NCI-H1436 (cell line): ENCODE data around the gene ABHD17B.
"Not testable (repeated sequence)": the region's sequence is repeated elsewhere in the genome, so short reads cannot be mapped to it uniquely, and the experiment has no call there.

Source experiments
- DNase-seq: peaks from one replicate; lab custom pipeline; 2025; lab: John Stamatoyannopoulos, UW

Gene ABHD17B

DNA sequence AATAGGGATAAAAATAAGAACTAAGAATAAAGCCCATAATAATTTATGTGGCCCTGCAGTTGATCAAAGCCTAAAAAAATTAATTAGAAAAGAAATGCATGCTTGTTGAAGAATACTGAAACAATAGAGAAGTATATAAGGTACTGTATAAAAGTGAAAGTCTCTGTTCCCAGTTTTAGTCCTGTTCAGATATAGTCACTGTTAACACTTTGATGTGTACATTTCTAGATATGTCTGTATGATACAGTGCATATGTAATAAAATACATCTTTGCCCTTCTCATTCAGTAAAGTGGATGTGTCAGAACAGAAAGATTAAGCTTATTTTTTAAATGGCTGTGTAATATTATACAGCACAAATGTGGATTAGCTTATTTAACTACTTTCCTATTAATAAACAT lies 4.5 kb upstream of the ABHD17B start:
- no peak for DNase-seq

DNA sequence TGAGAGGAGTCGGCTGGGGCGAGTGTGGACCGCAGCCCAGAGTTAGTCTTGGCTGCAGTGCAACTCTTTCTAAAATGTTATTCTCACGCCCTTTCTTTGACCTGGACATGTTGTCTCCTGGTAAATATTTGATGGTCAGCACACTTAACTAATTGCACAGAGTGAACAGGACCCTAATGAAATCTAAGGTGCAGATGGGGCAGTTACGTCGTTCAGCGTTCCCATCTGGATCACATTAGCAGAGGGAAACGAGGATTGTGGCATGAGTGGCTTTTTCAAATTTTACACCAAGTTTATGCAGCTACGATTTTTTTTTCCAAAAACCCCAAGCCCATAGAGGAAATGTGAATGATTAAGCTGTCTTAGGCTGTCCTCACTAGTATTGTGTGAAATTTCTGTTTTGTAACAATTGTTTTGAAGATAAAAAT lies 929 bp upstream of the ABHD17B start:
- no peak for DNase-seq

DNA sequence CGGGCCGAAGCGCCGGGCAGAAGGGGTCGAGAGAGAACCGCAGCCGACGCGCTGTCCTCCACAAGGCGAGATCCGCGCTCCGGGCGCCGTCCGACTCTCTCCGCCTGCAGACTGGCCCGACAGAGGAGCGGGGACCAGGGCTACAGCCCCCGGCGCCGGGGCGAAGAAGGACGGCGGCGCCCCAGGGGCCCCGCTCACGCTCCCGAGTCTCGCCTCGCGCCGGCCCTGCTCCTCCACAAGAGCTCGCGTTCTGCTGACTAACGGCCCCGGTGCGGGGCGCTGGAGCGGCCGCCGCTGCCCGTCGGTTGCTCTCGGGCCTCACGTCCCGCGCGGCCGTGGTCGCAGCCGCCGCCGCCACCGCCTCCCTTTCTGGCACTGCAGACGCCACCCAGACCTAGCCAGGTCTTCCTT lies 338 bp downstream of the ABHD17B start:
- DNase-seq = peak; percentile 25

DNA sequence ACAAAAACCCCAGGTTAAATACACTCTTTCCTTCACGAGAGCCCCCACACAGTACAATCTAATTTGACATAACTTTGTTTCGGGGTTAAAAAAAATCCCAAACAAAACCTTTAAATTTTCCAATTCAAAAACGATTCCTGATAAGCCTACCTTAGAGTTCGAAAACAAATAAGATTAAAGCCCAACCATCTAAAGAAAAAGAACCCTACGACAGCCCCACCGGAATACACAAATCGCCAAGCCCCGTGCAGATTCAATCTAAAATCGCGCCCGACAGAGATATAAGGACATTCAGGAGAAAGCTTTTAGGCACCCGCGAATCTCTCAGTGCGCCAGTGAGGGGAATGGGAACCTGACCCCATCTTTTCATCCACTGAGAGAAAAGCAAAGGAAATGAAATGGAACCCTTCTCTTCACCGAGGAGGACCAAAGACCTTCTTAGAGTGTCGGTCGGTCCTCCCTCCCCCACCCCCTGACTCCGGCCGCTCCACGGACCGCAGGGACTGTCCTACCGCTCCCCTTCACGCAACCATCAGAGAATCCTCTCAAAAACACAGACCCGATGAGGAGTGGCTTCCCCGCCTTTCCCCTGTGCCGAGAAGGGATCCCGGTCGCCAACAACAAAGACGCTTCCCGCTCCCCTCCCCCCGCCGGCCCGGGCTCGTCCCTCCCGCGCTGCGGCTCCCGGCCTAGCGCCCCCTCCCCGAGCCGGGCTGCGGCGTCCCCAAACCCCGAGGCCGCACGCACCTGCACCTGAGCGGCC lies 925 bp downstream of the ABHD17B start:
- DNase-seq = peak; percentile 24

DNA sequence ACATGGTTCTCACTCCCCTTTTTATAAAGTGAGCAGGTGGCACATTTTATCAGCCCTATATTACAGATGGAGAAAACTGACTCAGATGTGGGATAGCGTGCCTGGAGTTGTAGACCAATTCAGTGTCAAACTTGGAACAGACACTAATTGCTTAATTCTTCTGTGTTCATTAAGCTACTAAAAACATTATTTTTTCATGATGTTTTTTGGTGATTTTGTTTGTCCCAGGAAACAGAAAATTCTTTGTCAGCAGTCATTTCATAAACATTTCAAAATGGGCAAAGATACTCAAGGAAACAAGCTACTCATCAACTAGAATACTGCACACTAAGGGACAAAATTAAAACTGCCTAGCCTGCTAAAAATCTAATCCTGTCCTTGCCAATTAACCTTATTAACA lies 2.2 kb downstream of the ABHD17B start:
- DNase-seq = no peak

DNA sequence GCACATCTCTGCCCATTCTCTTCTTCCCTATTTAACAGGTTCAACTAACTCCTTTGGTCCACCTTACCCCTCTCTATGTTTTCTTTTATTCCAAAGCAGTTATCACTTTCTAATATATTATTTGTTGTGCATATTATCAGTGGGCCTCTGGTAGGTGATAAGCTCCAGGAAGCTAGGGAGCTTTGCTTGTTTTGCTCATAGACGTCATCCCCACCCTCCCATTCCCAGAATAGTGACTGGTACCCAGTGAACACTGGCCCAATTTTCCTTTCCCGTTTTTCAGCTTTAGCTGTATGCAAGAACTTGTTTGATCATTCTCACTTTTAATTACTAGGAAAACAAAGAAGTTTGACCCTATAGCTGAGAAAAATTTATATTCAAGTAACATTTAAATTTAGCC lies 6.9 kb downstream of the ABHD17B start:
- DNase-seq = no peak

DNA sequence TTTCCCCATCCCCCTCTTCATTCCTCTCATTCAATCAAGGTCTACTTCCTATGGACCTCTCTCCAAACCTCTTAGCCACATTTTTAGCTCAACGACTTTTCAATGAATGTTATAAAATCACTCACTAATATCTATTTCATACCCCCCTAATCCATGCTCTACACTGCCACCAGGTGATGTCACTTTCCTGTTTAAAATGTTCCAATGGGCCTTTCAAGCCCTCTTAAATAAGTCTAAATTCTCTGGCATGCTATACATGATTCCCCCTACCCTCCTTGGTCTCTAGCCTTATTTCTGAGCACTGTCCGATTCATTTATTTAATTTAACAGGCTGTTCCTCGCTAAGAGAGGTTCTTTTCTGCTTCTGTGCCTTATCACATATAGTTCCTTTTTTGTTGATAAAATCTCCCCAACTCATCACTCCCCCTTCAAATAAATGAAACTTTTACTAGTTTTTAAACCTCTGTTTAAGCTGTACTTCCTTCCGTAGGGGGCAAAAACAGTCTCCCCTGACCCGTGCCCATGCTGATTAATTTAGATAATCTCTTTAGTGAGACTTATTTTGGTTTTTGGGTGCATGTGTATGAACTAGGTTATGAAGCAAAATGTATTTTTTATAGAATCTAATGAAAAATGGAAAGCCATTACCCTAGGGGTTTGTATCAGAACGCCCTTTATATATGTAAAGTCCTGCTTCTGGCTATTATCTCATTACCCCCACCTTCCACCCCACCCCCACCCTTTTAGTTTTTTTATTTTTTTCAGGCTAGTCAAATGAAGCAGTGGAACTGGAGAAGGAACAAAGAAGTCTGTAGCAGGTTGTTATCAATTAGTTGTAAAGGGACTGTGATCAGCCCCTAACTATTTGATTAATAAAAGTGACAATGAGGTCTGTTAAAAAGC lies 9.0 kb downstream of the ABHD17B start:
- no peak for DNase-seq

DNA sequence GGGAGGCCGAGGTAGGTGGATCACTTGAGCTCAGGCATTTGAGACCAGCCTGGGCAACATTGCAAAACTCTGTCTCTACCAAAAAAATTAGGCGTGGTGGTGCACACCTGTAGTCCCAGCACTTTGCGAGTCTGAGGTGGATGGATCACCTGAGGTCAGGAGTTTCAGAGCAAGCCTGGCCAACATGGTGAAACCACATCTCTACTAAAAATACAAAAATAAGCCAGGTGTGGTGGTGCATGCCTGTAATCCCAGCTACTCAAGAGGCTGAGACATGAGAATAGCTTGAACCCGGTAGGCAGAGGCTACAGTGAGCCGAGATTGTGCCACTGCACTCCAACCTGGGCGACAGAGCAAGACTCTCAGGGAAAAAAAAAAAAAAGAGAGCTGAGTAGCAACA lies 12.2 kb downstream of the ABHD17B start:
- not testable (repeated sequence) for DNase-seq

DNA sequence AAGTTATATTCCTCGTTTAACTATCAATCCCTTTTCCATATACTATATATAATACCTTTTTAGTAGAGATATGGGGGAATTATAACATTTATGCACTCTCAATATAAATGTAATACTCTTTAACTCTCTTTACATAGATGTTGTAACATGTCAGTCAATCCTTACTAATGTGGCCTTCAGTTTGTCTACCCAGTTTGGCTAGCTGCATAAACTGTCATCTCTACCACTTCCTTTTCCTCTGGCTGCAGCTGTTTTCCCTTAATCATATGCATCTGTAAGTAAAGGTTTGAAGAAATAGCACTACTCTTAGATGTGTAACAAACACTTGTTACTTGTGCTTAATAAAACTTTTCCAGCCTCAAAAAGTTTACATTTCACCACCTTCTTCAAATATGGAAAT lies 13.4 kb downstream of the ABHD17B start:
- no peak for DNase-seq

DNA sequence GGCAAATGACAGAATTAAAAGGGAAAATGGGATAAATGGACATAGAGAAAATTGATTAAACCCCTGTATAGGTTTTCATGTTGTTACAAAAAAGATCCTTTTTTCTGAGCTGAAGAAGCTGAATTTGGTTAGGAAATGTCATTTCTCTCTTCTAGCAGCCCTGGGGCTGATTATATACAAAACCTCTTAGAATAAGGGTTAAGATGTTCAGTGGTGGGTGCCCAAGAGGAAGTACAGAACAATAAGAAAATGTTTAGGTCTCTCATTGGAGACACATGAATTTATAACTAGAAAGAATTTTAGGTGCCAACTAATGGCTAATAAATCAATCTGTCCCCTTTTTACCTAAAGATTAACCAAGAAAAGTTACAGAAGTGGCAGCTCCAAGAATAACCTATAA lies 14.2 kb downstream of the ABHD17B start:
- DNase-seq = no peak

DNA sequence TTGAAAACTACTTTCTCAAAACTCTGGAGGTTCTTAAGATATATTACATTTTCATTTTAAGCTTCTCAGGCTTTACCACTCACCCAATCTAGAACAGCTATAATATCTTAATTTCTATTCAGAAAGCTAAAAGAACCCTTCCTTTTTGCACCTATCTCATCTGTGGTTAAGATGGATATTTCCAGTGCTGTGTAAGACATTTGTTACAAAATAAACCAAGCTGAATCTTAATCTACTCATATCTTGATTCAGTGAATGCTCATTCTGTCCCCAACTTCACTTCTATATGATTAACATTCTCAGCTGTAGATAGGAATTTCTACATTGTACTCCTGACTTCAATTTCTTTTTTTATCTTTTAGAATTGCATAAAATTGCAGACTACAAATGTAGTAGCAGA lies 15.0 kb downstream of the ABHD17B start:
- no peak for DNase-seq

DNA sequence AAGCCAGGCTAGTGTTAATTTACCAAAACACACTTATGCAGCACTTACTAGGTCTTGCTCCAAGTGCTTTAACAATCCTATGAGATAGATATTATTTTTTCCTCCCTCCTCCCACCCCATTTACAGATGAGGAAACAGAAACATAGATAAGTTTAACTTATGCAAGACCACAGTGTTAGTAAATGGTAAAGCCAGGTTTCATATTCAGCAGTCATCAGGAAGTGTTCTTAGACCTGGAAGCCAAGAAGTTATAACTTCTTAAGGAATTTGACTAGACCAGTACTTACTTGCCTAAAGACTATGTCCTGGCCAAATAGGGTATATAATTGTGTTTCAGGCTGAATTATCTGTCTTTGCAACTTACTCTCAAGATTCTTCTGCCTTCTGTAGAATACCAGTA lies 15.9 kb downstream of the ABHD17B start:
- DNase-seq = no peak

DNA sequence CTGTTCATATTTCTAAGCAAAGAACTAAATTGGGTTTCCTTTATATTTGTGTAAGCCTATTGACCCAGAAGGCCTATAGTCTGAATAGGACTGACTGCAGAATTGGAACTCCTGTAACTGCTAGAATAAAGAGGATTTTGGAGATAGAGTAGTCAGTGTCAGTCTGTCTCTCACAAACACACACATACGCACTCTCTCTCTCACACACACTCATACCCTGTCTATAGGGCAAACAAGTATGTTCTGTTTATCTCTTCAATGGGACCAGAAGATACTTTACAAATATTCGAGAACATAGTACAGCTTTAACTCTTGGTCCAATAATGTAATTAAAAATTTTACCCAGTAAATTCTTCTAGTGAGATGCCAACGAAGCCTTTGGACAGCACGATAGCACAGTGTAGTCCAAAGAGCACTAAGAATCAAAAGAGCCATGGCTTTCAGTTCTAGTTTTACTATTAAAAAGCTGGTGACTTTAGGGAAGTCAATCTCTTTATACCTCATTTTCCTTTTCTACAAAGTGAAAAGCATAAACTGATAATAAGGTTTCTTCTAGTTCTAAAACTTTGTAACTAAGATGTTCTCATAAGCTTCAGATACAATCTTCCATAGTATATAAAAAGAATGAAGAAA lies 19.3 kb downstream of the ABHD17B start:
- no peak for DNase-seq

DNA sequence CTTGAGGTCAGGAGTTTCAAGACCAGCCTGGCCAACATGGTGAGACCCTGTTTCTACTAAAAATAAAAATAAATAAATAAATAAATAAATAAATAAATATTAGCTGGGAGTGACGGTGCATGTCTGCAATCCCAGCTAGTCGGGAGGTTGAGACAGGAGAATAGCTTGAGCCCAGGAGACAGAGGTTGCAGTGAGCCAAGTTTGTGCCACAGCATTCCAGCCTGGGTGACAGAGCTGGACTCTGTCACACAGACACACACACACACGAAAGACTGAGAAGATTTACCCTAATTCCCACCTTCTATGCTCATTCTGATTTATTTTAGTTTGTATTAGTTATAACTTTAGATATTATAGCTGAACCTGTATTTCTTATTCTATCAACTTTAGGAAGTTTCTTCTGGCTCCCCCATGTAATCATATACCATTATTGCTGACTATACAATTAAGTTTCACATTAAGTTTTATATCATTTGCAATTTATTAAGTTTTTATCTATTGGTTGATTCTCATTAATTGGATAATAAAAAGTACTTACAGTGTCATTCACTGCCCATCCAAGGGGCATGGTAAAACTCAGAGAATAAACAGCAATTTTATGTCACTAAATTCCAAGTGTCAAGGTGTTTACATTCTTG lies 20.8 kb downstream of the ABHD17B start:
- DNase-seq = no peak

DNA sequence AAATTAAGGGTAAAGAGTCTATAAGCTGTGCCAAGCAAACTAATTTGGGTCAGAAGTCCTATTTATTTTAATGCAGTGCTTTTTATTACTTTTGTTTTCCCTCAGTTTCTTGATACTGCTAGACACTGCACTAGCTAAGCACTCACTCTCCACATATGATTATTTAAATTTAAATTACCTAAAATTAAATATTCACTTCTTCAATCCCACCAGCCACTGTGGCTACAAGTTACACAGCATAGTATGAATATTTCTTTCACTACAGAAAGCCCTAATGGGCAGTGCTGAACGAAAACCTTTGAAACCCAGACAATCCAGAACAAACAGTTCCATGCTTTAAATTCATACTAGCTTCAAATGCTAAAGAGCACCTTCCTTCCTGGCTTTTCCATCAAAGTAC lies 23.6 kb downstream of the ABHD17B start:
- DNase-seq = no peak

DNA sequence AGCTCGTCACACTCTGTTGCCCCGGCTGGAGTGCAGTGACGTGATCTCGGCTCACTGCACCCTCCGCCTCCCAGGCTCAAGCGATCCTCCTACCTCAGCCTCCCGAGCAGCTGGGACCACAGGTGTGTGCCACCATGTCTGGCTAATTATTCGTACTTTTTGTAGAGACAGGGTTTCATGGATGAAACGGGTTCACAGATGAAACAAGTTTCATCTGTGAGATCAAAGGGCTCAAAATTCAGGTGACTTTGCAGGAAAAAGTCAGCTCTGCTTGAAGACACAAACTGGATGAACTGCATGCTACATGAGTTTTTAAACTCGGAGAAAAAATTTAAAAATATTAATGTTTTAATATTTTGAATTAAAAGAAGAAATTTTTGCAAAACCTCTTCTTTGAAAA lies 24.5 kb downstream of the ABHD17B start:
- no peak for DNase-seq

DNA sequence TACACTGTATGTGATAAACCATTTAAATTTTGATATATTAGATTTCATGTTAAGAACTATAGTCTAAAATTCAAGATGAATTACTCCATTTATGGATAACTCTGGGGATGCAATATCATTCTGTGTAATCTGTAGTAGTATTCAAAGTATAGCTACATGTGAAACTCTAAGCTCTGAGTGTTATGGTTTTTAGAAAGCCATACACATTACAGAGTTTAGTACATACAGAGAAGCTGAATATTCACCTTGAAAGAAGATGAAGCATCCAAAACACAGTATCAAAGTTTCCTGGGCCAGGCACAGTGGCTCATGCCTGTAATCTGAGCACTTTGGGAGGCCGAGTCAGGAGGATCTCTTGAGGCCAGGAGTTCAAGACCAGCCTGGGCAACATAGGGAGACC lies 25.0 kb downstream of the ABHD17B start:
- DNase-seq = no peak

DNA sequence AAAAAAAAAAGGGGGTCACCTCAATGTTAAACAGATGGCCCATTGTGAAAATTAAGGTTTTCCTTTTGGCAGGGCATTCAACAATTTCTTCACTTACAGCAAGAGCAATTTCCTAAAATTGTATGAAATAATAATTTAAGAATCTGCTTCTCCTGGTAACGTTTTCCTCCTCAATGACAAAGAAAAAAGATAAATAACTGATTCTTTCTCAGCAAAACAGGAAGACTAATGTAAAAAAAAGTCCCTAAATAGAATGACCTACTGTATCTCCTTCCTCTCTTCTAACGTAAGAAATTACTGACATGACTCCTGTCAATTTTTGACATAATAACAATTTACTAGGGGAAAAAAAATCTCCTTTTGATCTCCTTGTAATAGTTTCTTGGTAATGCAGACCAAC lies 25.5 kb downstream of the ABHD17B start:
- DNase-seq = no peak

DNA sequence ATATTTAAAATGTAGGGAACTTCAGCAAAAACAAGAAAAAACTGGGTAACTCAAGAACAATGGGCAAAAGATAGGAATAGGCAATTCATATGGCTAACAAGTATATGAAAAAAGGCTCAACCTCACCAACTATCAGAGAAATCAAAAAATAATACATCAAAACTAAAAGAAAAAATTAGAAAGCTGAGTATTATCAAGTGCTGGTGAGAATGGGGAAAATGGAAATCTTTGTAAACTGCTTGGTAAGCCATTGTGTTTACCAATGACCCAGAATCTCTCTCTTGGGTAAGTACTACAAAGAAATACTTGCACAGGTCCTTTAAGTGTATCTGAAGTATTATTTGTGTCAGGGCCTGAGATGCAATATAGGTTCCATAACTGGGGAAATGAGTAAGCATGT lies 27.0 kb downstream of the ABHD17B start:
- no peak for DNase-seq

DNA sequence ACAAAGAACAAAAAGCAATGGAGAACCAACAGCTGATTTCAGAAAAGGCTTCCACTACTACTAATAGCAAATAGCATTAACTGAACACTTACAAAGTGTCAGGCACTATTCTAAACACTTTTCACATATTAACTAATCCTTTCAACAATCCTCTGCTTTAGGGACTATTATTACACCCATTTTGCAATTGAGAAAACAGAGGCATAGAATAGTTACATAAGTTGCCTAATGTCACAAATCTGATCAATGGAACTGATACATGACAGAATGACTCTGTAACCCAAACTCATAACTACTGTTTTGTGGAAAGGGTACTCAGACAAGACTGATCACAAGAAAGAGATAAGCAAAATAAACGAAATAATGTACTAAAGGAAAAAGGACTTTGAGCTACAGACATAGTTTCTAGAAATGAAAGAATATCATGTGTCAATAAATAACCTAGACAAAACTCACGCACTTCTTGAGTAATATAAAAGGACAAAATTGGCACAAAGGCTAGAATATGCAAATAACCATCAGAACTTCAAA lies 31.3 kb downstream of the ABHD17B start:
- DNase-seq = no peak

DNA sequence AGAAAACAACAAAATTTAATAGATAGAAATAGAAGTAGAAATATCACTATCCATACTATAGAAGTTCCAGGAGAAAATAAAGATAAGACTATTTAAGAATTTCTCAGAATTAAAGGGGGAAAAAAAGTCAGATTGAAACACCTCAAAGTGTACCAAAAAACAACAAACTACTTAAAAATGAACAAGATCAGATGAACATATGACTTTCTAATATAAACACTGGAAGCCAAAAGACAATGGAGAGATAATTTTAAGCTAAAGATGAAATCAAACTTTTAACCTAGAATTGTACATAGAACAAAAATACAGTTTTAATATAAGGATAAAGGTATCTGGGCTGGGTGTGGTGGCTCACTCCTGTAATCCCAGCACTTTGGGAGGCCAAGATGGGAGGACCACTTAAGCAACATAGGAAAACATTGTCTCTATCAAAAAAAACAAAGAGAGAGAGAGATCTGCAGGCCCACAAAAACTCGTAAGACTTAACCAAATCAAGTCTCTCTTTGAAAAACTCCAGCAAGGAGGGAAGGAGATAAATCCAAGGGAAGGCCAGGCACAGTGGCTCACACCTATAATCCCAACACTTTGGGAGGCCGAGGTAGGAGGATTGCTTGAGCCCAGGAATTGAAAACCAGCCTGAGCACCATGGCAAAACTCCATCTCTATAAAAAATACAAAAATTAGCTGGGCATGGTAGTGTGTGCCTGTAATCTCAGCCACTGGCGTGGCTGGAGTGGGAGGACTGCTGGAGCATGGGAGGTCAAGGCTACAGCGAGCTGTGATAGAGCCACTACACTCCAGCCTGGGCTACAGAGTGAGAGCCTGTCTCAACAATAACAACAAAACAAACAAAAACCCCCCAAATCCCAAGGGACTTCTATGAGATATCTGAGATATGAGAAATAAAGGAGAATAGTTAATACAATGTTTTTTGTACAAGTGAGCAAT lies 32.4 kb downstream of the ABHD17B start:
- no peak for DNase-seq
